Spleen (tissue), 7 donors: Measurements from ENCODE around the gene TIMM29.

Experiments used
- CTCF ChIP-seq, 11 experiments: fragments of 200-600 bp in 7 of 11; fragments of 450-650 bp in 4 of 11; sonication (generic) in 4 of 11; IDR thresholded peaks in 8 of 11; conservative IDR thresholded peaks in 3 of 11; 1 replicate in 7 of 11; 2 replicates in 4 of 11; pipeline versions ENCODE4 v1.4.0 to v1.8.0; 2016 to 2021; ENCODE audit warnings: antibody characterized with exemption in 11 of 11, inconsistent platforms in 4 of 11, mild to moderate bottlenecking in 1 of 11
- POLR2AphosphoS5 ChIP-seq, 3 donors: sonication (generic); formaldehyde crosslinking; IDR thresholded peaks; one replicate each; pipeline ENCODE4 v1.5.1; 2017; ENCODE audit warnings: antibody characterized with exemption in 3 of 3
- donor health status: DM: no; HTN: no; CAD: no; lungs with moderate emphysema.
- donor health status: DM: no; HTN: no; CAD: no.
- donor health status: DM: no; HTN: no; CAD: no.

GRCh38 chr19:10885201-10886169, 43.1 kb upstream of the TIMM29 start:
- no peak for TF ChIP-seq CTCF (IDR thresholded peaks at IDR 0.05 in 8 of 11, conservative IDR thresholded peaks at IDR 0.05 in 3 of 11)
- no peak for TF ChIP-seq POLR2AphosphoS5 (IDR thresholded peaks at IDR 0.05)
